NCI-H1930 (cell line): Measurements from ENCODE around the gene CSMD2.
"Not testable (repeated sequence)": the region's sequence is repeated elsewhere in the genome, so short reads cannot be mapped to it uniquely, and the experiment has no call there.

Source experiments
- DNase-seq, 2 experiments: peaks; one replicate each; lab custom pipeline; 2025; lab: John Stamatoyannopoulos, UW

Gene CSMD2

DNA sequence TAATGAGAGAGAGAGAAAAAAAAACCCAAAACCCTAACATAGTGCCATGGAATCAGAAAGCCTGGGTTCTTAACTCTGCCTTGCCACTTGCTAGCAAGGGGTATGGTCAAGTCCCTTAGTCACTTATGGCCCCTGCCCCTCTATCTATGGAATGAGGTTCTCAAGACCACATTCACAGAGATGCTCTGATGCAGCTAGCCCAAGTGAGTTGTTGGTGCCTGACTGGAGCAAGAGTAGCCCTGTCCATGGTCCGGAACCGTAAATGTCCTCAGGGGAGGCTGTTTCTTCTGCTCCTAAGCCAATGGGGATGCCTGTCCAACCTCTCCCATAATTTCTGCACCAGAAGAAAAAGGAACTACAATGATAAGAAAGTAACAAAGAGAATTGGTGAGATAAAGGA, 56.8 kb downstream of the CSMD2 start:
- no peak for DNase-seq

DNA sequence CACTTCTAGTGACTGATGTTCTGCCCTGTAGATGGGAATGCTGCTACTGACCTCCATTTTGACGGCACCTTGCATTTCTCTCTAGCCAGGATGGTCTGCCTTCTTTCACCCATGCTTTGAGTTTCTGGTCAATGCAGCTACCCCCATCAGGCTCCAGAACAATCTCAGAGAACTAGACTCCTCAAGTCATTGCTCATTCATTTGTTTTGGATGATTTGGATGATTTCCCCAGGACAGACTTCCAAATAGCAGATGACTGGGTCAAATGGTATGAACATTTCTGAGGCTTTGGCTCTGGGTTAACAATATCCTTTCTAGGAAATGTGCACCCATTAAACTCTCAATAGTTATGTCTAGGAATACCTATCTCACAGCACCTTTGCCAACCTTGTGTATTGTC, 63.9 kb downstream of the CSMD2 start:
- no peak for DNase-seq

DNA sequence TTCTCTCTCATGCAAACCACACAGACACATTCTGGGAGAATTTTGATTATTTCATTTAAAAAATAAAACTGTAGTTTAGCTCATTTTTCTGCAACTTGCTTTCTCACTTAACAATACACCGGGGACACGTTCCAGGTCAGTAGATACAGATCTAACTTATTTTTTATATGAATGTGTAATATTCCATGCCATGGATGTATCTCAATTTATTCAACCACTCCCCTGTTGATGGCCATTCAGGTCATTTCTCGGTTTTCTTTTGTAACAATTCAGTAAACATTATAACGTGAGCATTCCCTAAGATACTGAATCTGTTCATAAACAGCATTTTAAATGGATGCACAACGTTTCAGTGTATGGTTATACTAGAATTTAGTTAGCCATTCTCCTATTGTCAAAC, 64.7 kb downstream of the CSMD2 start:
- DNase-seq: no peak

DNA sequence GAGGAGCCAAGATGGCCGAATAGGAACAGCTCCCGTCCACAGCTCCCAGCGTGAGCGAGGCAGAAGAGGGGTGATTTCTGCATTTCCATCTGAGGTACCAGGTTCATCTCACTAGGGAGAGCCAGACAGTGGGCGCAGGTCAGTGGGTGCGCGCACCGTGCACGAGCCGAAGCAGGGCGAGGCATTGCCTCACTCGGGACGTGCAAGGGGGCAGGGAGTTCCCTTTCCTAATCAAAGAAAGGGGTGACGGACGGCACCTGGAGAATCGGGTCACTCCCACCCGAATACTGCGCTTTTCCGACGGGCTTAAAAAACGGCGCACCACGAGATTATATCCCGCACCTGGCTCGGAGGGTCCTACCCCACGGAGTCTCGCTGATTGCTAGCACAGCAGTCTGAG, 72.6 kb downstream of the CSMD2 start:
- DNase-seq: not testable (repeated sequence)

DNA sequence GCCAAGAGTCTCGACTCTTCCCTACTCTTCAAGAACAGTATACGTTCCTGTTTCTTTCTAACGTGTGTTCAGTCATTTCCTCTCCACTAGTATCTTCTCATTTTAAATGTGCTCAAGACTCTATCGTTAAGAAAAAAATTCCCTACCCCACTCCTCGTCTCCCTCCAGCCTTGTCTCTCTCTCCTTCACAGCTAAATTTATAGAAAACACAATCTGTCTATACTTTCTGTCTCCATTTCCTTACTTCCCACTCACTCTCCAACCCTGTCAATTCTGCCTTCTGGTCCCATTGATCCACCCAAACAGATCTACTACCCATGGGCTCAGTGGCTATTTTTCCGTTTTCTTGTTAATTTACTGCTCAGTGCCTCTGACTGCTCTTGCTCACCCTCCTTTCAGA, 75.3 kb downstream of the CSMD2 start:
- no peak for DNase-seq

DNA sequence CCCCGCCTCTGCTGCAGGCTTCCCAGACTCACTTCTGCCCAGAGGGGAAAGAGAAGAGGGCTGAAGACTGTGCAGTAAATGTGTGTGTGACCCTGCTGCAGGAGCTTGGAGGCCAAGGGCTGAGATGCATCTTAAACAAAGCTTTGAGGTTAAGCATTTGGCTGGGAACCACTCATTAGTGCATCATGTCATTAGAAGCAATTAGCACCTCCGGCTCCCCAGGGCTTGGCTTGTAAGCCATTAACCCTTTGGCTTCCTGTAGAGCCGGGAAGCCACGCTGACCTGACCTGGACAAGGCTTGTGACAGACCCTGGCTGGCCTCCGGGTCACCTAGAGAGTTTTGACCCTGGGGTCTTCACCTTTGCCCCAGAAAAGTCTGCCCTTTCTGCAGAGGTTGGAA, 77.0 kb downstream of the CSMD2 start:
- DNase-seq: no peak

DNA sequence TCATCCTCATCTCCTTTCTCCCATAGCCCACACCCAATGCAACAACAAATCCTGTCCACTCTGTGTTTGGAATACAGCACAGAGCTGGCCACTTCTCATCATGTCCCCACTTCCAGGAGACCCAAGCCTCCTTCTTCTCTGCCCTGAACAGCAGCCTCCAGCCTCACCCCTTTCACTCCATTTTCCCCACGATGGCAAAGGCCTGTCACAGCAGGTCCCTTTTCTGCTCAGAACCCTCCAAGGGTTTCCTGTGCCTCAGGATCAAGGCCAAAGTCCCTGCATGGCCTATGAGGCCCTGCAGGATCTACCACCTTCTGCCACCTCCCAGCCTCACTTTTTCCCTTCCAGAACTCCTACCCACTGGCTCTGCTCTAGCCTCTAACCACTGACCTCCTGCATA, 78.5 kb downstream of the CSMD2 start:
- DNase-seq: no peak

DNA sequence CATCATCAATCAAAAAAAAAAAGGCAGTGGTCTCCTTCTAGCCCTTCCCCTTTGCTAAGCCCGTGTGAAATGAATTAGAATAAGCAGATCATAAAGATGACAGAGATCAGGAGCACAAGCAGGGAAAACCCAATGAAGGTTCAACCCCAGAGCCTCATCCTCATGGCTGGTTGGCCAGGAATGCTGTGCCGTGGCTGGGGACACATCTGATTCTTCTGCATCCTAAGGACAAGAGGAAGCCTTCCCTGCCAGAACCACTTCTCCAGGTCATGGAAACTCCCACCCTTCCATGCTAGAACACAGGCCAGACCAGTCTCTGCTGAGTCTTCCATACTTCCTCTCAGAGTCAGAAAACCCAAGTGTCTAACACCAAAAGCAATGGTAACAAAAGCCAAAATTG, 81.1 kb downstream of the CSMD2 start:
- DNase-seq: no peak

DNA sequence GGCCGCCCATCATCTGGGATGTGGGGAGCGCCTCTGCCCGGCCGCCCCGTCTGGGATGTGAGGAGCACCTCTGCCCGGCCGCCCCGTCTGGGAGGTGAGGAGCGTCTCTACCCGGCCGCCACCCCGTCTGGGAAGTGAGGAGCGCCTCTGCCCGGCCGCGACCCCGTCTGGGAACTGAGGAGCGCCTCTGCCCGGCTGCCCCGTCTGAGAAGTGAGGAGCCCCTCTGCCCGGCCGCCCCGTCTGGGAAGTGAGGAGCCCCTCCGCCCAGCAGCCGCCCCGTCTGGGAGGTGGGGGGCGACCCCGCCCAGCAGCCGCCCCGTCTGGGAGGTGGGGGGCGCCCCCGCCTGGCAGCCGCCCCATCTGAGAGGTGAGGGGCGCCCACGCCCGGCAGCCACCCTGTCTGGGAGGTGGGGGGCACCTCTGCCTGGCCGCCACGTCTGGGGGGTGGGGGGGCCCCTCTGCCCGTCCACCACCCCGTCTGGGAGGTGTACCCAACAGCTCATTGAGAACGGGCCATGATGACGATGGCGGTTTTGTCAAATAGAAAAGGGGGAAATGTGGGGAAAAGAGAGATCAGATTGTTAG, 82.9 kb downstream of the CSMD2 start:
- not testable (repeated sequence) for DNase-seq

DNA sequence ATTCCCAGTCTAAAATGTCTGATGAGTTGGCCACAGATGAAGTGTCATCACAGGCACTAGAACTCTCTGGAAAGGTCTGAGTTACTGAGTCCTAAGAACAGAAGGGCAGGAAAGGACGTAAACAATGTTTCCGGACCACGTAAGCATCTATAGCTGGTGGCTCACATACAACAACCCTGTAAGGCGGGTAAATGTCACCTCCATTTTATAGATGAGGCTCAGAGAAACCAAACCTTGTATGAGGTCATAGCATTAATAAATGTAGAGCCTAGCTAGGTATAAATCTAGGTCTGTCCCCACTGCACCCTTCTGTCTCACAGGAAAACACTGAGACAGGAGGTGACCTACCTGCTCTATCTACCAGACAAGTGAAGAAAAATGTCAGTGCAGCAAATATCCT, 86.6 kb downstream of the CSMD2 start:
- no peak for DNase-seq

DNA sequence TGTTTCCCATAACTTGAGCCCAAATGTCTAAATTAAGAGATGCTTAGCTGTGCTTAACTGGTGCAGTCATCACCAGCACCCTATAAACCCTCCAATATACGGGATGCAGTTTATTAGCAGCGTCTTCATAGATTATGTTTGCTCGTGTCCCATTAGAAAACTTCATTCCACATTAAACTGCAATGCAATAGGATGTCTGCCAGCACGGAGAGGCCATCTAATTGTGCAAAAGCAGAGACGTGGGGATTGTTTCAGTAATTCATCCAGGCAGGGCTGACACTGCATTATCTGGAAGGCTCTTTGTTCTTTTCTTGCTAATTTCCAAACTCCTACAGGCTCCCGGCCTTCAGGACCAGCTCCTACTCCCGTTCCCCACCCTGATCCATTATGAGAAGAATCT, 89.5 kb downstream of the CSMD2 start:
- no peak for DNase-seq

DNA sequence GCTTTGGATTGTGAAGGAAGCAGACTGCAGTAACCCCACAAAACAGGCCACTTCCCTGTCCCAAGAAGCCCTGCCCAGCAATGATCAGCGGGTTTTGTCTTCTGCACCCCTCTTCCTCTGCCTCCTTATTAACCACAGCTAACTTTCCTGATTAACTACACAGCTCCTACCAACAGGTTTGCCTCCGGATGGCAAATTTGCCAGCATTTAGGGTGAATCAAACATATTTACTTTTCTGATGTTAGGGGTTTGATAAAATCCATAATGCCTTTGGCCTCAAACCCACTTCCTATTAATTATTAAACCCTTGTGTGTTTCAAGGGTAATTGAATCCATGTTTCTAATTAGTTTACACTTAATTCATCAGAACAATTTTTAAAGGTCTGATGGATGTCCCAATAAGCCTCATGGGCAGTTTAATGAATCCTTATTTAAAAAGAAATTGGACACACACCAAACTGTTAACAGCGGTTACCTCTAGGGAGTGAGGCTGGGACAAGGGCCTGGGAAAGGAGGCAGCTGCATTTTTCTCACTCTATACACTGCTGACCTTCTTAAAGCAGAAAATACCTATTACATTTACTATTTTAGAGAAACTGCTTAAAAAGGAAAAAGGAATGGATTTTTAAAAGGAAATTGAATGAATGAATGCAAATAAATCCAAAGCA, 91.9 kb downstream of the CSMD2 start:
- no peak for DNase-seq

DNA sequence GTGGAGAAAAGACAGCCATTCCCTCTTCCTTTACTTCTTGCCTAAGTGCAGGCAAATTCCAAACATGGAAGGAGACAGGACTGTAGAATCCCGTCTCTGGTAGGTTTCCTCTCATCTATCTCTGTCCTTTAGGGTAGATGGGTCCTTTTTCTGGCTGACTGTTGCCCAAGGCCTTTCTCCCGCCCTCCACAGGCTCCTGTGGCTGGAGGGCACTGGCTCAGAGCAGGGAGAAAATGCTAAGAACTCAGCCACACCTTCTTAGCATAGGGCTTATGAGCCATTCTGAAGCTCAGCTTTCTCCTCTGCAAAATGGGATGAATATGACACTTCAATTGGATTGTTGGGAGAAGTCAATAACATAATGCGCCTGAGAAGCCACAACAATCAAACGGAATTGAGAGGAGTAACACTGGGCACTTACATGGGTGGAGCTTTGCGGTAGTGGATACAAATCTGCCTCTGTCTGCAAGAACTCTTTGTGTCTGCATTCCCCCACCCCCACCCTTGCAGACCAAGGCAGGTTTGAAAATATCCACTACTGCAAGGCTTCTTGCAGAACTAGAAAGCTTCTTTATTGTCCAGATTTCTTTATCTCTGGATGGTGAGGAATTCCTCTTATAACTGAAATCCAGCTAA, 94.7 kb downstream of the CSMD2 start:
- no peak for DNase-seq

DNA sequence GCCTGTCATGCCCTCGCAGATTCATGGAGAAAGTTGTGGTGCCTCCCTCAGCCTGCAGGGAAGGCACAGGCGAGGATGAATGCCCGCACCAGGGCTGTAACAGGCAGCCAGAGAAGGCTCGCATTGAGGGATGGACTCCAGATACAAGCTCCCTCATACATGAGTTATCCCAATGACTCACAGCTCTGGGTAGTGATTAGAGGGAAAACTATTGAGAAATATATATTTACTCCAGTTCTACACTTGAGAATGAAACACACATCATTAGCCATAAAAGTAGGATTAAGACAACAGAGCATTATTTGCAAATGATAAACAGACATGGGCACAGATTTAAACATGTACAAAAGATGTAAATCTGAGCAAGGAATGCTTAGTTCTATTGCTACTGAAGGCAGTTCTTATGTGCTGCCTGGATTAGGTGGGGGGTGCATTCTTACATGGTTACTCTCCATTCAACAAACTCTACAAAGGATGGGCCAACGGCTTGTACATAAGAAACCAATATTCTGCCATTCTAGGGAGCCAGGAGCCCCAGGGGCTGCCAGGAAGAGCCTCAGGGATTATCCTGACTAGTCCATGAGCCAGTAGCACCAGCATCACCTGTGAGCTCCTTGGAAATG, 97.9 kb downstream of the CSMD2 start:
- DNase-seq: no peak

DNA sequence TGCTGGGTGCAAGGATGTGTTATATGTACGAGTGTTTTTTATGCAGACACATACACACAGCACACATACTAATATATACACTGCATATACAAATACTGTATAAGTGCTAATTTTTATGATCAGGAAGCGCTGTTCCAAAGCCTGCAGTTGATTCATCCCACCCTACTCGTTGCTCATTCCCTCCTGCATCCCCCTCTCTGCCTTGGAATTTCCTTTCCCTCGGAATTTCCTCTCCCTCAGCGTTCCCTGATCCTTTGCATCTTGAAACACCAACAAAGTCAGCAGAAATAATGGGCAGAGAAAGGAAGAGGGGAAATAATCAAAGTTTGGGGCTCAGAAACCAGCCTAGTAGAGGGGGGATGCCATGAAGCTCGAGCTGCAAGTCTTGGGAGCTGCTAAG, 98.9 kb downstream of the CSMD2 start:
- no peak for DNase-seq

DNA sequence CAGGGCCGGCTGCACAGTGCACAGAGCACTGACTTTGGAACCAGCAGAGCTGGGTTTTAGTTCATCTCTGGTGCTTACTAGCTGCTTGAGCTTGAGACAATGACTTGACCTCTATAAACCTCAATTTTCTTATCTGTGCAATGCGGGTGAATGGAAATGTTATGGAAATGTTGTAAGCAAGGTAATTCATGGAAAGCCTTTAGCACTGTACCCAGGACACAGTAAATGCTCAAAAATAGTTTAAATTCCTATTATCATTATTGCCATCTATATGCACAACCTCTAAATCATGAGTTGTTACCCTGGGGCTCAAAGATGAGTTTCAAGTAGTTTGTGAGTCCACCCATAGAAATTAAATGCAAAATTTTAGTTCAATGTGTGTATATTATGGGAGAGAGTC, 99.5 kb downstream of the CSMD2 start:
- no peak for DNase-seq

DNA sequence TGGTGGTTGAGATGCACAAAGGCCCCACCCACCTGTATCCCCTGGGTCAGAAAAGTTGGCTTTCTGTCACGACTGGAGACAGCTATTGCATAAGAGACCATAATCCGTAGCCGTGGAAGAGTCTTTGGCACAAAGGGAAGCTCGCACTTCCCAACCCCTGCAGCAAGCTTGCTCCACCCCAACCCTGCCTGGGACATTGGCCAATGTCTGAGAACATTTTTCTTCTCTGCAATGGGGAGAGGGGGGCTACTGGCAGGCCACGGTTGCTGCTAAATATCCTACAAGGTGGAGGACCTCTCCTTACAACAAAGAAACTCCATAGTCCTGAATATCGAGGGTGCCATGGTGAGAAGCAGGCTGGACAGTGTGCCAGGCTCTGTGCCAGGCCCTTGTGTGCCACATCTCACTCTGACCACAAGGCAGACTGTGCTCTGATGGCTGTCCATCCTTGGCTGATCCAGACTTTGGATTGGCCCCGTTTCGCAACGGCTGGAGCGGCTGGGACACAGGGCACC, 104.1 kb downstream of the CSMD2 start:
- no peak for DNase-seq

DNA sequence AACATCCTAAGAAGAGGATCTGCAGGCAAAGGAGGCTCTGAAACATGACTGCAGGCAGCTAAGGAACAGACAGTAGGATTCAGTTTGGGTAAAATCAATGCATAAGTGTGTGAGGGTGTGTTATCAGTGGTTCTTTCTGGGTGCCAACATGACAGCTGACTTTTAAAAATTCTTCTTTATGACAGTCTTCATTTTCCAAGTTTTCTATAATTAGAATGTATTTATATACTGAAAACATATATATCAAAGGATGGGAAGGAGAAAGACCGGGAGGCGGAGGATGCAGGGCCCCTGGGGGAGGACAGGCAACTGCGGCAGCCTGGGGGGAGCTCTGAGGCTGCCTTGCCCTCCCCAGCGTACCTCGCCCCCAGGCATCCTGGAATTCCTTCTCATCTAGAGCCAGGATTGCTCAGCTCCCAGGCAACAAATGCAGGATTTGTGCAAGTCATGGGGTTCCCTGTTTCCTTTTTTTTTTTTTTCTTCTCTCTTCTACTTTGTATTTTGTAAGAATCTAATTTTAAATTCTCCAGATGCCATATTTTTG, 104.8 kb downstream of the CSMD2 start:
- DNase-seq: no peak

DNA sequence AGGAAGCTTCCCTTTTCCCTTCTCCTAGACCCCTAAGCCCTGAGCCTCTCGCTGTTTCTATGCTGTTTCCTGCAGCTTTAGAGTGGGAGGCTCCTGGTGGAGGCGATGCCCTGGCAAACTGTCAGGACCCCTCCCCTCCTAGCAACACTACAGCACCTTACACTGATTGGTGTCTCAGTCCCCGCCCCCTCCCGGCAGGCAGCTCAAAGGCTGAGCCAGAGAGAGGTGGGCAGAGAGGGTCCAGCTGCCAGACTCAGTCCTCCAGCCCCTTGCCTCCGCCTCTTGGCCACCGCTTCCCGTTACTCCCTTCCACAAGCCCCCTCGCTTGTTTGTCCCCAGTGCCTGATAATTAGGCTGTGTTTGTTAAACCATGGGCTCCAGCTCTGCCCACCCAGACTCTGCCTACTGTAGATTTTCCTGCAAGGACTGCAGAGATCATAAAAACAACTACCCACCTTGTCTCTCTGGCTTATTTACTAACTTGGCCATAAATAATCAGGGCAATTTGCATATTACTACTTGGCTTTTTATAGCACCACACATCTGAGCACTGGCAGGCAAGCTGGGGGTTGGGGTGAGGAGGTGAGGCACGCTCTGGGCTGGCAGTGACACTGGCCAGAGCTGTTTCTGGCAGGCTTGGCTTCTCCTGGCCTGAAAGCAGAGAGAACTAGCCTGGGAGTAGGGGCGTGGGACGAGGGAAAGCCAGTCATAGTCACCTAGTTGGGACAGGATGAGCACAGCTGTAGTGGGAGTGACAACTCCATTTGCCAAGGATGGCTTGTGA, 107.5 kb downstream of the CSMD2 start:
- DNase-seq: no peak

DNA sequence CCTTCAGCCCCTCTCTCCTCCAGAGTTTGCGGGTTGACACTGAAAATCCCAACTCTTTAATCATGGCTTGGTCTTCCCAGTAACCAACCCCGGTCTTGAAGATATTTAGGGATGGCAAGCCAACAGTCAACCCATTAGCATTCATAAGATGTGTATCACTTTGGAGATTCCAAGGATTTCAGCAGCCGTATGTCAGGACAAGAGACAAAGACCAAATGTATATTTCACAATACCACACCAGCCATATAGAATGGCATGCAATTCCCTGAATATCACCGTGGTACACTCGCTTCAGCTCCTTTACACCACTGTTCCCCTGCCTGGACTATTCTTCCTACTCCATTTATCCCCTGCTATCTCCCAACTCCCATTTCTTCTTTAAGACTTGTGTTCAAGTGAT, 109.2 kb downstream of the CSMD2 start:
- DNase-seq: no peak

DNA sequence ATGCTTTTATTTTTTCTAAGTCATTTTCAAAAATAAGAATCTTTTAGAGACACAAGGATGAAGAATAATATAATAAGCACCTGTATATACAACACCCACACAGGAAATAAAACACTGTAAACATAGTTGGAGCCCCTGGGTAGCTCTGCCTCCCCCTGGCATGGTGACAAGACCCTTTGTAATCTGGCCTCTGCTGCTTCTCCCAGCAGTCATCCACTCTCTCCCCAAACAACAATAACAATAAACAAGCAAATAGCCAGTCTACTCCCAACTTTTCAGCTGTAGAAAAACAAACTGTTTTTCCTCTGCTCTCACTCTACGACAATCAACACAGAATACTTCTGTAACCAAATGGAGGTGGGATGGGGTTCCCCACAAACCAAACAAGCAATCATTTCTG, 110.1 kb downstream of the CSMD2 start:
- no peak for DNase-seq

DNA sequence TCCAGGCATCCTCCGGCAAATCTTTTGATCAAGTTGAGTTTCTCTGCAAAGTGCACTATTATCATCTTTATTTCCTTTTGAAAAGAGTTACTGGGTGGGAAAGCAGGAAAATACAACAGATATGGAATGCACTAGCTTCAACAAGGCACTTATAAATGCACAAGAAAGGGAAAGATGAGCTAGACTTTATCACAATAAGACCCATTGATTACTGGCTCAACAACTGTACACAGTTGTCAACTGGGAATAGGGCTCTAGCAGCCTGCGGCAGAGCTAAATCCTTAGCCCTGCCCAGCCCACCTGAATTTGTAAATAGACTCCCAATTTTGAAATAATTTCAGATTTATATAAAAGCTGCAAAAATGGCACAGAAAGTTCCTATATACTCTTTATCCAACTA, 111.4 kb downstream of the CSMD2 start:
- DNase-seq: no peak
